Mesenteric fat pad (tissue), 1 donor: ENCODE measurements around the gene ASAH2. TPM values are rescaled to one million over a fixed set of nuclear protein-coding genes. Genes with fewer than 3 reads are reported as not detected.
"Not testable (repeated sequence)": the region's sequence is repeated elsewhere in the genome, so short reads cannot be mapped to it uniquely, and the experiment has no call there.

Source experiments
- DNase-seq: peaks from one replicate; pipeline ENCODE4 v3.0.0-alpha.2; 2020; ENCODE audit warnings: low spot score
- long read RNA-seq: library from polyadenylated mRNA; unstranded; transcript quantifications from one replicate; pipeline ENCODE4 v2.0.0, GENCODE V29; 2020
- total RNA-seq: library from RNA; stranded (reverse); fragmentation: NEBNext Ultra II Directional; extraction: Animal tissue kit (Norgen Biotek cat#: 25700); gene quantifications from one replicate; pipeline ENCODE4 v1.2.1, GENCODE V29; 2021
- donor health status: DM: yes; HTN: yes; CAD: no.

The ASAH2 gene
- 2.4 TPM for total RNA-seq
- long read RNA-seq, result 0 reads

- no peak for DNase-seq
Observed at GRCh38 chr10:50251394-50251793, at the start of gene ASAH2. Gene ASAH2, minus strand, starts transcription at chr10:50251516. Its CDS starts 2,906 bp downstream, at chr10:50248610.

DNA sequence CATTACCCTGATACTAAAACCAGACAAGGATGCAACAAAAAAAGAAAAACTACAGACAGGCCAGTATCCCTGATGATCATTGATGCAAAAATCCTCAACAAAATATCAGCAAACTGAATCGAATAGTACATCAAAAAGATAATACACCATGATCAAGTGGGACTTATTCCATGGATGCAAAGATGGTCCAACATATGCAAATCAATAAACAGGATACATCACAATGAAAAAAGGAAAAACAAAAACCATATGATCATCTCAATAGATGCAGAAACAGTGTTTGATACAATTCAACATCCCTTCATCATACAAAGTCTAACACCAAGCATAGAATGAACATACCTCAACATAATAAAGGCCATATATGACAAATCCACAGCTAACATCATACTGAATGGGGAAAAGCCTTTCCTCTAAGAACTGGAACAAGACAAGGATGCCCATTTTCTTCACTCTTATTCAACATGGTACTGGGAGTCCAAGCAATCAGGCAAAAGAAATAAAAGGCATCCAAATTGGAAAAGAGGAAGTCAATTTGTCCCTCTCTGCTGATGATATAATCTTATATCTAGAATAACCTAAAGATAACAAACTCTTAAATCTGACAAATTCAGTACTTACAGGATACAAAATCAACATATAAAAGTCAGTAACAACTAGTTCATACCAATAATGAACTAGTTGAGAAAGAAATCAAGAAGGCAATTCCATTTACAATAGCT lies 48.8 kb upstream of the ASAH2 start:
- DNase-seq, result no peak

- DNase-seq, result no peak
Observed at GRCh38 chr10:50295367-50295766, 44.1 kb upstream of the ASAH2 start.

DNA sequence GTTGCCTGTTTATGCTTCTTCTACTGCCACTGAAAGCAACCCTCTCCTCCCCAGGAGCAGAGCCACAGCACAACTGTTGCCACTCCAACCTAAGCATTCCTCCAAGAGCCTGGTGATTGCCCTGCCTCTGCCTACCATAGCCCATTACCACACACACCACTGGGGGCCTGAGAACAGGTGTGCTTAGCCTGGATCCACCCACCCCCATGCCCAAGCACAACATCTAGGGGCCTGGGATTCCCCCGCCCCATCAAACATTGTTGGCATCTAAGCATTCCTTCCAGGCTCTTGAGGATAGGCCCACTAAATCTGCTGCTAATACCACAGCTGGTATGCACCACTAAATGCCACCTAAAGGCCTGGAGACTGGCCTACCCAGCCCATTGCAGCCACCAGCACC lies 43.3 kb upstream of the ASAH2 start:
- DNase-seq, result no peak

DNA sequence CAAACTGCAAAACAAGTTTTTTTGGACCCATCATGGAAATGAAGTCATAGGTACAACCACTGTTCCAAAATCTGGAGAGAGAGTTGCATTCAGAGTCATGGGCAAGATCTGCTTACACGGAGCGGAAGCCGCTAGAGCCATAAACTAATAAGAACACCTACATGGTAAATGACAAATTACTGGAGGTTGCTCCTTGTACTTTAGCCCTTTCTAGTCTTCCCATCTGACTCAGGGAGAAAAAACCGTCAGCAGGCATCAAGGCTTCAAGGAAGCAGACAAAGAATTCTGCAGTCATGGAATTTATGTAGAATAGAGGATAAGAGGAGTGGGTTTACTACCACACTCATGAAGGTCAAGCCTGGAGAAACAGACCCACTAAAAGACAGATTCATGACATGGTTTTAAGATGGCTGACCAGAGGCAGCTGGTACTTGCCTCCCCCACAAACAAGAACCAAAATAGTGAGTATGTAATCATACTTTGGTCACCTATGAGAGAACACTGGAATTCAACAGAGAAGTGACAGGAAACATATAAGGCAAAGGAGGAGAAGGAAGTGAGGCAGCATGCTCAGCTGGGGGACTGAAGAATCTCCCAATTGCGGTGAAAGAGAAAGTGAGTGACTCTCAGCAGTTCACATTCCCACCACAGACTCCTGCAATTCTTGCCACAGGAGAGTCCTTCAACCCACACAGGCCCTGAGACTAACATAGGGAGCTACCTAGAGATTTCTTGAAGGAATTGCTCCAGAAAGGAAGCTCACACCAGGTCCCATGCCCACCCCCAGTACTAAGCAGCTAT lies 42.4 kb upstream of the ASAH2 start:
- no peak for DNase-seq

- DNase-seq, result no peak
Observed at GRCh38 chr10:50291261-50291850, 40.0 kb upstream of the ASAH2 start.

DNA sequence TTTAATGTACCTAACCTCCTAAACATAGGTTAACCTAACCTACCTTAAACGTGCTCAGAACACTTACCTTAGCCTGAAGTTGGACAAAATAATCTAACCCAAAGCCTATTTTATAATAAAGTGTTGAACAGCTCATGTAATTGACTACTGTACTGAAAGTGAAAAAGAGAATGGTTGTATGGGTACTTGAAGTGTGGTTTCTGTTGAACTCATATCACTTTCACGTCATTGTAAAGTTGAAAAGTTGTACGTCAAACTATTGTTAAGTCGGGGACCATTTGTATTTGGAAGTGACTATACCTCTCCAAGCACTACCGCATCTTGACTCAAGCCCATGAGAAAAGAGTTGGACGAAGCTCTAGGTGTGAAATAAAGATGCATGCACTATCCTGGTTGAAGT lies 37.9 kb upstream of the ASAH2 start:
- no peak for DNase-seq

DNA sequence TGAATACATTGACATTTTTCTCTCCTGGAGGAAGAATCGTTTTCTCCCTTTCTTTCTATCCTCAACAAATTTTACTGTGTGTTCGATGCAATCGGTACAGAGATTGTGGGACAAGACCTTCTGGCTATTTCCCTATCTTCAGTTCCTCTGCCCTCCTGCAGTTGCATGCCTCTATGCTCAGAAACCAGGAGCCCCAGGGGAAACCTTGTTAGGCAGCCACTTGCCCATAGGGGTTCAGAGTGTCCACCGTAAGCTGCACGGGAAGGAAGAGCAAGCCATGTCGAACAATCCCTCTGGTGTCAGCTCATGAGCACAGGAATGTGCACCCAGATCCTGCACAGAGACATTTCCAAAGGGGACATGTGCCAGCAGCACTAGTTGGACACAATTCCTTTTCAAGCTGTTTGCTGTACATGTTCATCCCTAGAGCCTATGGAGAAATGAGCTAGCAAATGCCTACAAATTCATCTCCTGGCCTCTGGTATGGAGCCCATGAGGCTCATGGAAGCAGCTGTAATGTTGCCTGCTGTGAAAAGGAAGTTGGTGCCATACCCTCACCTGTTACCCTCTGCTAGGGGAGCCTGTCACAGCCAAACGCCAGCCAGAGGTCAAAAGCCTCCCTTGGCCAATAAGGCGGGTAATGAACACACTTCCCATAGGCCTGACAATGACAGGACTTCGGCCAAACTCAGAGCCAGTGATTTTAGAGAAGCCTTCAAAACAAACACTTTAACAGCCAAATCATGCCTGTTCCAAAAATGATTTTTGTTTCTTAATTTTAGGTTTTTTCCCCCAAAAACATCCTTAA lies 35.9 kb upstream of the ASAH2 start:
- no peak for DNase-seq

DNA sequence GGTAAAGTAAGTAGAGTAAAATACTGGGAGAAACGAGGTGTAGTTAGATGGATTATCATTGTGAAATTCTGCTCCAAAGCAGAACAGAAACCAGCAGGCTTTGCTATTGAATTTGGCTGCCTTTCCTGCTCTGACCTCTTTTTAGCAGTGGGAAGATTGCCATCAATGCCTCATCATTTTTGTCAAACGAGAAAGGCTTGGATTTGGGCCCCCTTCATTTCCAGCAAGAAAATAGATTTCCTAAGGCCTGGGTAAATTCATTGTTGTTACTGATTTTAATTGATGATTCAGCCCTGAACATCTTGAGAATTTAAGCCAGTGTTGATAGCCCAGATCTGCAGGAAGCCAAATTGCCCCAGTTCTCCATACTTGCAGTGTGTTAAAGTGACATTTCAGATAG lies 35.2 kb upstream of the ASAH2 start:
- DNase-seq, result no peak

DNA sequence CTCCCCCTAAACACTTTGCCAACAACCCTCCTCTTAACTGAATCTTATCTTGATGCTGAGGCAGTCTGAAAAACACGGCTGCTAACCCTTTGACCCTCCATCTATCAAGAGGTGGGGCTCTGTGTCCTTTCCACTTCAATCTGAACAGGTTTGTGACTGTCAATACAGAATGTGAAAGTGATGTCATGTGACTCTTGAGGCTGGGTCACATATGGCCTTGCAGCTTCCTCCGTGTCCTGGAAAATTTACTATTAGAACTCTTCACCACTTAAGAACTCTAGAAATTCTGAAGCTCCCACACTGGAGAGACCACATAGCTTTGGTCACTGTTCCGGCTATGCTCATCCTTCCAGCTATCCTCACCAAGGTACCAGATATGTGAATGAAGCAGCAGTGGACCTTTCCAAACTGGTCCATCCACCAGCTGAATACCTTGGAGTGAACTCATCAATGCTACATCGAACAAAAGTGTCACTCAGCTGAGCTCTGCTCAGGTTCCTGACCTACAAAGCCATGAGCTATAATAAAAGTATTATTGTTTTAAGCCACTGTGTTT lies 30.7 kb upstream of the ASAH2 start:
- DNase-seq, result no peak

- DNase-seq, result no peak
Observed at GRCh38 chr10:50281210-50281966, 30.1 kb upstream of the ASAH2 start.

DNA sequence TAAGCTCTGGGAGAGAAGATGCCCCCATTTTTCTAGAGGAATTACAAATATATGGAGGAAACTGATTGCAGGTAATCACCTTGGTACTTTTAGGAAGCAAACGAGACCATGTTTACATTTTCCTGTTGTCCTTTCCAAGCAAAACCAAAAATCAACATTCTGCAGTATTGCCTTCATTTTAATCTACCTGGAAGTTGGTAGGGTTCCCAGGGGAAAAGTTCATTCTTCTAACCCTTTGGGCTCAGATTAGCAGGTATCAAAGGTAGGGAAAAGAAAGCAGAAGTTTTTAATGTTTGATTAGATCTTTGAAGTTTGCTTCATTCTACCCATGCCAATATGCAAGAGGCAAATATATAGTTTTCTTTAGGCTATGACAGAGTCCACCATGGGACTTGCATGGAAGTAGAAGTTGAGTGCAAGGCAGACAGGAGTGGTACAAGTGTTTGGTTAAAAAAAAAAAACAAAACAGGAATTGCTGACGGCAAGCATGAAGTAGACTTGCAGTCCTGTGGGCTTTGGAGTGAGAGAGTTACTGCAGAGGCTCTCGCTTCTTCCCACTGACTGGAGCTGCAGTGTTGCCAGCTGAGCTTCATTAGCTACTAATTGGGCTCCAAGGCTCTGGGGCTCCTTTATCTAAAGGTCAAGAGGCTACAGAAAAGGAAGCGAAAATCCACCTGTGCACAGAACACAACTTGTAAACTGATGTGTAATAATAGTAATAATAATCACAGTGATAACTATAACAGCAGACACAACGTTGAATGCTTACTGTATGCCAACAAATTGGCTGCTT lies 28.9 kb upstream of the ASAH2 start:
- no peak for DNase-seq

DNA sequence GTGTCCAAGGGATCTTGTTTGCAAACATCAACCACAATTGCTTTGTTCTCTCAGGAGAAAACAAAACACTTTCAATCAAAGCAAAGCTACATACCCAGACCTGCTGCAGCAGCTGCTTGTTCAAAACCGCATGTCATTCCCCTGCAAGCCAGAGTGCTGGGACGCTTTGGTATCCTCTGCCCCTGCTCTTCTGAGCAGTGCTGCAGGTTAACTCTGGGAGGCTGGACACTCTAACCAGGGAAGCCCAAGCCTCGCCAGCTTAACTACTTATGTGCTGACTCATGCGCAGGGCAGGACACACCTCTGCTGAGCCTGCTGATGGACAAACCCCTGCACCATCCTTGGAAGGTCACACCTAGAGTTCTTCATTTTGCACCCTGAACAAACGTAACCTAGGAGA lies 28.2 kb upstream of the ASAH2 start:
- DNase-seq, result no peak

DNA sequence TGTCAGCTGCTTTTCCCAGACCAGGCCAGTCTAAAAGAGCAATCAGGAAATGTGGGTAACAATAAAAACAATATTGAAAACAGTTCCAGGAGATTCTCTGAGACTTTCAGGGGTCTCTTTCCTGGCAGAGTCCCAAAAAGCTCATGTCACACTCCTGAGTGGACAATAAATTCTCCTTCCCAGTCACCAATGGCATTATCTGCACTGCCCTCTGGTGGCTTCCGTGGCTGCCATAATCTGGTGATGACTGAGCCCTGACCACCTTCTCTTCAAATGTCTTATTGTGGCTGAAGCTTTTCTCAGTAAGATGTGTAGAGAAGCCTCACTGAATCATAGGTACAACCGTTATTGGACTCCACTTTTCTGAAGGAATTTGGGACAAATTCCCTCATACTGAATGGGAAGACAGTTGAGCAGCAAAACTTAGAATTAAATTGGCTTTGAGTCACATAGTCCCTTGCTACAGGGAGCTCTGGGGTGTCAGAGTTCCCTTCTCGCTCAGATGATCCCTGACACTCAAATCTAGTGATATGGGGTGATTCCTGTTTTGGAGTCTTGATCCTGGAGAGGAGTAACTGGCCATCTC lies 24.4 kb upstream of the ASAH2 start:
- DNase-seq, result no peak

GRCh38 chr10:50272531-50272930 lies 21.2 kb upstream of the ASAH2 start:
- no peak for DNase-seq

GRCh38 chr10:50271564-50272250 lies 20.4 kb upstream of the ASAH2 start:
- no peak for DNase-seq

DNA sequence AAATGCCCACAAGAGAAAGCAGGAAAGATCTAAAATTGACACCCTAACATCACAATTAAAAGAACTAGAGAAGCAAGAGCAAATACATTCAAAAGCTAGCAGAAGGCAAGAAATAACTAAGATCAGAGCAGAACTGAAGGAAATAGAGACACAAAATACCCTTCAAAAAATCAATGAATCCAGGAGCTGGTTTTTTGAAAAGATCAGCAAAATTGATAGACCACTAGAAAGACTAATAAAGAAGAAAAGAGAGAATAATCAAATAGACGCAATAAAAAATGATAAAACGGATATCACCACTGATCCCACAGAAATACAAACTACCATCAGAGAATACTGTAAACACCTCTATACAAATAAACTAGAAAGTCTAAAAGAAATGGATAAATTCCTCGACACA lies 16.6 kb upstream of the ASAH2 start:
- not testable (repeated sequence) for DNase-seq

GRCh38 chr10:50262625-50263024 lies 11.3 kb upstream of the ASAH2 start:
- not testable (repeated sequence) for DNase-seq
